Pancreas (tissue), 10 donors: ENCODE measurements around the gene IQSEC1. TPM values are rescaled to one million over a fixed set of nuclear protein-coding genes. Genes with fewer than 3 reads are reported as not detected.
A peak's percentile ranks its signal among the peaks of the same experiment; 100 is the strongest.

ENCODE experiments used
- ATAC-seq, 4 donors: fragments of 200-7000 bp; cut with Tn5 transposase; one replicate each; pipeline versions ENCODE4 v1.8.0 to v1.9.1; 2020; ENCODE audit warnings: mild to moderate bottlenecking in 4 of 4, moderate library complexity in 4 of 4
- DNase-seq, 6 donors: peaks; one replicate each; pipeline ENCODE4 v3.0.0-alpha.2; 2020
- FAIRE-seq: peaks from 2 replicates; lab custom pipeline; 2012; peaks lifted over from hg19 to GRCh38; lab: Jason Lieb, UNC
- H3K27ac ChIP-seq, 4 donors: fragments of 200-600 bp; sonication (generic); 1 replicate in 3 of 4; 2 replicates in 1 of 4; pipeline versions ENCODE4 v1.5.0 to v1.8.0; 2020
- H3K27me3 ChIP-seq, 4 donors: fragments of 200-600 bp; one replicate each; pipeline ENCODE4 v1.8.0; 2021
- H3K36me3 ChIP-seq, 3 donors: fragments of 200-600 bp; sonication (generic) in 1 of 3; one replicate each; pipeline versions ENCODE4 v1.5.0 to v1.8.0; 2020 to 2021
- H3K4me1 ChIP-seq, 3 donors: fragments of 200-600 bp; one replicate each; pipeline ENCODE4 v1.8.0; 2021
- H3K4me3 ChIP-seq, 4 donors: fragments of 200-600 bp; sonication (generic) in 2 of 4; one replicate each; pipeline versions ENCODE4 v1.5.0 to v1.8.0; 2020 to 2021
- H3K9me3 ChIP-seq, 4 donors: fragments of 200-600 bp; one replicate each; pipeline ENCODE4 v1.8.0; 2021
- CTCF ChIP-seq, 4 donors: fragments of 200-600 bp; sonication (generic) in 3 of 4; IDR thresholded peaks; one replicate each; pipeline versions ENCODE4 v1.5.0 to v1.8.0; 2021; ENCODE audit warnings: antibody characterized with exemption in 4 of 4
- WGBS, 2 donors: extraction: QIAGEN DNeasy Blood & Tissue Kit; methylation state at CpG; one replicate each; pipeline ENCODE4 v1.1.7; 2013; 5-methylcytosine and 5-hydroxymethylcytosine counted together
- intact Hi-C, 3 donors: fragments of 100-400 bp; cut with DNase I; formaldehyde crosslinking; loops; one replicate each; pipeline versions ENCODE4 v1.11.1 to v1.14.2; 2022
- polyA plus RNA-seq, 2 donors: library from polyadenylated mRNA; stranded (reverse); fragments of 200-250 nt; gene quantifications; one replicate each; pipeline ENCODE4 v1.2.3, GENCODE V29; 2013
- total RNA-seq, 6 donors: library from RNA; stranded (reverse); fragmentation: NEBNext Ultra II Directional in 4 of 6; extraction: Animal tissue kit (Norgen Biotek cat#: 25700) in 4 of 6; gene quantifications; one replicate each; pipeline versions ENCODE4 v1.2.1 to v1.2.4, GENCODE V29; 2021 to 2023
- donor health status: healthy with polysubstance abuse.
- donor health status: DM: no; HTN: no; CAD: no; lungs with moderate emphysema.
- donor health status: DM: no; HTN: no; CAD: no.
- donor health status: control.
- donor health status: control.
- donor health status: Bipolar disorder and iron deficiency.
- donor health status: DM: yes; HTN: yes; CAD: no.
- donor health status: DM: no; HTN: no; CAD: no.
- donor health status: DM: no; HTN: no; CAD: no.
- donor health status: DM: yes; HTN: yes; CAD: no.

Gene IQSEC1
- total and polyA plus RNA-seq, 8 donors: 15.0 to 27.9 (median 23.1) TPM

DNA sequence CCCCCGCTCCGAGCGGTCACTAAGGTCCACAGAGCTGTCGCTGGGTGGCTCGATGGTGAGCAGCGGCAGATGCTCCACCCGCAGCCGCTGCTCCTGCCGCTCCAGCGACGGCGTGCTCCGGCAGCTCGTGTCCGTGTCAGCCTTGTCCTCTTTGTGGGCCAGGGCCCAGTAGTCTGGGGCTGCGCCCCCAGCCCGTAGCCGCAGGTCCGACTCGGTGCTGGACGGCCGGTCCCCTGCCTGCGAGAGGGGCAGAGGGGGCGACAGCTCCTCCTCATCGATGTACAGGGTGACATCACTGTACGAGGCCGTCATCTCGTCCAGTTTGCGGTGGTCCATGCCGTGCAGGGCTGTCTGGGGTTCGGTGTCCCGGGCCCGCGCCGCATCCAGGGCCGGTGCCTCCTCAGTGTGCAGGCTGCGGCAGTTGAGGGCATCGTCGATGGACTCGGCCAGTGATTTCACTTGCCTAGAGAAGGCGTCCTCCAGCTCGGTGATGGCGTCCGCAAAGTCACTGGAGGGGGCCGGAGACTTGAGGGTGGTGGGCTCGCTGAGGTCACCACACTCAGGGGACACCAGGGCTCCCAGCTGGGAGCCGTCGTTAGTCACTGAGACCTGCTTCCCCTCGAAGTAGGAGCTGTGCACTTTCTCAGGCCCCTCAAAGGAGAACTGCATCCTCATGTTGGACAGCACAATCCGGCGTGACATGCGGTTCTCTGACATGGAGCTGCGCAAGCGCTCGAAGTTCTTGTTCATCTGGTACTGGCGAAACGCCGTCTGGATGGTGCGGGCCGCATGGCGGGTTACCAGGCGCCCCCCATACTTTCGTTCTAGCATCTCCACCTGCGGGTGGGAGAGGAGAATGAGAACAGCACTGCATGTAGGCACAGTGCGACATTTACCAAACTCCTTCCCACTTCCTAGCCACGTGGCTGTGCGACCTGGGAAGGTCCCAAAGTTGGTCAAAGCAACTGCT is 137.1 kb downstream of the IQSEC1 start:
- 97 to 98% methylated on average over 67 of the region's 67 CpGs for WGBS, 2 donors
- Histone ChIP-seq H3K4me1 (peaks cover 6 to 13% (median 10%) of the 10 kb centered on the region in 3 donors), H3K27me3 (no peaks in the 10 kb centered on the region), H3K36me3 (peaks cover 0 to 12% (median 6%) of the 10 kb centered on the region in 3 donors), H3K9me3 (no peaks in the 10 kb centered on the region), H3K4me3 (no peak overlapping the region), H3K27ac (no peak overlapping the region)
- FAIRE-seq (no peak), DNase-seq (no peak), ATAC-seq (no peak)
- no peak for TF ChIP-seq CTCF (IDR thresholded peaks at IDR 0.05)
- intact Hi-C loops: no loop called here

DNA sequence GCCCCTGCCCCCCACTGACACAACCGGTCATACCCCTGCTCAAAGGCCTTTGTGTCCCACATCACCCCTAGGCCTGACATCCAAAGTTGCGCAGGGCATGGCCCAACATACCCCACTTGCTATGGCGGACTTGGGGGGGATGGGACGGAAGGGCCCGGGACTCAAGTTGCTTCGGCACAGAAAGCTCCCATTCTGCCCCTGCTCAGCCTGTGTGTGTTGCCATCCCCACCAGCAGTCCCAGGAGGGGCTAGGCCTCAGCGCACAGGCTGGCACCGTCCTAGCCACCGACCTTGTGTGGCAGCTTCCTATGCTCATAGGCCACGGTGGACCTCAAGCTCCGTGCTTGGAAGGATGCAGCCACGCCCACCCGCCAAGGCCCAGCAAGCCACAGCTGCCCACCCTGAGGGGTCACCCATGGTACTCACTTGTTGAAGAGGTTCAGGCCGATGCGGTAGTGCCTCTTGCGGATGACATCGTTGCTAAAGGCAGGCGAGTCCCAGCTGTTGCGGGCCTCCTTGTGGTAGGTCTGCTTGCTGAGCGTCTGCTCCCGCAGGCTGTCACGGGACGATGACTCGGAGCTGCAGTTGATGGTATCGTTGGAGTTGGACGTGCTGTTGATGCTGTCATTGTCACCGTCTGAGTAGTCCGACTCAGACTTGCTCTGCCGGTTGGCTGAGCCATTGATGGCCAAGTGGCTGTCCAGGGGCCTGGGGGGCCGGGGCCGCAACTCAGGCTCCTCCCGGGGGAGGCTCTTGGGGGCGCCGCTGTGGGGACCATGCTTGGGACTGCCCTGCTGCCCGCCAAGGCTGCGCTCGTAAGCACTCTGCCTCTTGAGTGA is 138.0 kb downstream of the IQSEC1 start:
- H3K27ac ChIP-seq: peak overlapping the region in 1 of 4 donors; percentile 47
- TF ChIP-seq CTCF (IDR thresholded peaks at IDR 0.05): no peak
- DNase-seq: peak in 1 of 6 donors; percentile 74
- no peaks in the 10 kb centered on the region for H3K9me3 ChIP-seq
- H3K4me3 ChIP-seq: no peak overlapping the region
- H3K27me3 ChIP-seq: no peaks in the 10 kb centered on the region
- peaks cover 6 to 13% (median 10%) of the 10 kb centered on the region in 3 donors for H3K4me1 ChIP-seq
- FAIRE-seq: no peak
- peaks cover 0 to 6% (median 5%) of the 10 kb centered on the region in 3 donors for H3K36me3 ChIP-seq
- intact Hi-C loops: no loop called here
- 95 to 96% methylated on average over 37 of the region's 37 CpGs for WGBS, 2 donors
- no peak for ATAC-seq

GRCh38 chr3:12934431-12934830 is 138.8 kb downstream of the IQSEC1 start:
- peak overlapping the region in 1 of 4 donors; percentile 47 for H3K27ac ChIP-seq
- no peak overlapping the region for H3K4me3 ChIP-seq
- intact Hi-C loops: no loop called here
- peak in 5 of 6 donors; percentile 54 to 81 (median 79) for DNase-seq
- H3K9me3 ChIP-seq: no peaks in the 10 kb centered on the region
- peak; percentile 64 to 76 (median 74) for ATAC-seq
- peaks cover 6 to 13% (median 10%) of the 10 kb centered on the region in 3 donors for H3K4me1 ChIP-seq
- H3K36me3 ChIP-seq: peaks cover 0 to 6% (median 5%) of the 10 kb centered on the region in 3 donors
- WGBS, 2 donors: 16 to 19% methylated on average over 8 of the region's 8 CpGs
- TF ChIP-seq CTCF (IDR thresholded peaks at IDR 0.05): no peak
- FAIRE-seq: no peak
- no peaks in the 10 kb centered on the region for H3K27me3 ChIP-seq

DNA sequence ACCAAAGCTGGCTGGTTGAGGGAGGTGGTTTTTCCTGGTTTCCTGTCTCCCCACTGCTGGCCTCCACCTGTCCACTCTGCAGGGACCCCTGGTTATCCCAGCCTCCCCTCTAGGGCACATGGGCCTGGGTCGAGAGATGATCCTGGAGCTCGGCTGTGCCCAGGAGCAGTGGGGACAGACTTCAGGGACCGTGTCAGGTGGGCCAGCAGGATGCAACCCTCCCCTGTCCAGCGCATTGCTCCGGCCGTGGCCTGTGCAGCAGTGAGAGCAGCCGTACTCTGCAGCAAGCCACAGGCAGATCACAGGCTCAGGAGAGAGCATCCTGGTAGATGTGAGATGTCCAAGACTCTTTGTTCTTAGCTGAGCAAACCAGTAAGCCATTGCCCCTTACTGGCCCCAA is 139.3 kb downstream of the IQSEC1 start:
- Histone ChIP-seq H3K27ac (peak overlapping the region in 1 of 4 donors; percentile 33), H3K36me3 (peaks cover 0 to 6% (median 5%) of the 10 kb centered on the region in 3 donors), H3K27me3 (no peaks in the 10 kb centered on the region), H3K9me3 (no peaks in the 10 kb centered on the region), H3K4me3 (no peak overlapping the region), H3K4me1 (peaks cover 6 to 13% (median 10%) of the 10 kb centered on the region in 3 donors)
- 90 to 97% methylated on average over 7 of the region's 7 CpGs for WGBS, 2 donors
- intact Hi-C loops: no loop called here
- no peak for DNase-seq
- ATAC-seq: no peak
- FAIRE-seq: no peak
- no peak for TF ChIP-seq CTCF (IDR thresholded peaks at IDR 0.05)
